Measurements from ENCODE around the gene SLC2A13. TPM values are rescaled to one million over a fixed set of nuclear protein-coding genes. Genes with fewer than 3 reads are reported as not detected.
A peak's percentile ranks its signal among the peaks of the same experiment; 100 is the strongest.

Gene SLC2A13
- total RNA-seq, 6 donors from 2014 or later, result 9.9 to 25.9 (median 16.0) TPM

DNA sequence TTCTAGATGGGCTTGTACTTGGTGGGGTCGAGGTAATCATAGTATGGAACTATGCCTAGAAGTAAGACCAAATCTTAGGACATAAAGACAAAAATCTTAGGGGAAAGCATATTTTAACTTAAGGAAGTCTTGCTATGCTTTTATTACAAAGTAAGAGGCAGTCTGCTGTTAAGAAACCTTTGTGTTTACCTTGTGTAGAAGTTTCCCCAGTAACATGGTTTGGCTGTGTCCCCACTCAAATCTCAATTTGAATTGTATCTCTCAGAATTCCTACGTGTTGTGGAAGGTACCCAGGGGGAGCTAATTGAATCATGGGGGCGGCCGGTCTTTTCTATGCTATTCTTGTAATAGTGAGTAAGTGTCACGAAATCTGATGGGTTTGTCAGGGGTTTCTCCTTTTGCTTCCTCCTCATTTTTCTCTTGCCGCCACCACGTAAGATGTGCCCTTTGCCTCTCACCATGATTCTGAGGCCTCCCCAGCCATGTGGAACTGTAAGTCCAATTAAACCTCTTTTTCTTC, 323.8 kb downstream of the SLC2A13 start:
- no peak overlapping the region for H3K4me3 ChIP-seq
- no peak for ATAC-seq (ENCODE audit: low FRiP score in 2 of 2)
- H3K36me3 ChIP-seq, result no peaks in the 10 kb centered on the region
- H3K4me1 ChIP-seq, result peaks cover 0 to 5% (median 0%) of the 10 kb centered on the region in 4 donors
- TF ChIP-seq, protein P1, sequence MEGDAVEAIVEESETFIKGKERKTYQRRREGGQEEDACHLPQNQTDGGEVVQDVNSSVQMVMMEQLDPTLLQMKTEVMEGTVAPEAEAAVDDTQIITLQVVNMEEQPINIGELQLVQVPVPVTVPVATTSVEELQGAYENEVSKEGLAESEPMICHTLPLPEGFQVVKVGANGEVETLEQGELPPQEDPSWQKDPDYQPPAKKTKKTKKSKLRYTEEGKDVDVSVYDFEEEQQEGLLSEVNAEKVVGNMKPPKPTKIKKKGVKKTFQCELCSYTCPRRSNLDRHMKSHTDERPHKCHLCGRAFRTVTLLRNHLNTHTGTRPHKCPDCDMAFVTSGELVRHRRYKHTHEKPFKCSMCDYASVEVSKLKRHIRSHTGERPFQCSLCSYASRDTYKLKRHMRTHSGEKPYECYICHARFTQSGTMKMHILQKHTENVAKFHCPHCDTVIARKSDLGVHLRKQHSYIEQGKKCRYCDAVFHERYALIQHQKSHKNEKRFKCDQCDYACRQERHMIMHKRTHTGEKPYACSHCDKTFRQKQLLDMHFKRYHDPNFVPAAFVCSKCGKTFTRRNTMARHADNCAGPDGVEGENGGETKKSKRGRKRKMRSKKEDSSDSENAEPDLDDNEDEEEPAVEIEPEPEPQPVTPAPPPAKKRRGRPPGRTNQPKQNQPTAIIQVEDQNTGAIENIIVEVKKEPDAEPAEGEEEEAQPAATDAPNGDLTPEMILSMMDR (IDR thresholded peaks at IDR 0.05), result no peak
- TF ChIP-seq POLR2AphosphoS5 (IDR thresholded peaks at IDR 0.05) (no peak), EP300 (IDR thresholded peaks at IDR 0.05) (no peak), POLR2A (IDR thresholded peaks at IDR 0.05) (no peak)
- peak overlapping the region in 1 of 4 donors; percentile 75 for H3K27ac ChIP-seq
- H3K9me3 ChIP-seq, result no peaks in the 10 kb centered on the region
- no peak for DNase-seq
- no peaks in the 10 kb centered on the region for H3K27me3 ChIP-seq
- WGBS, 2 donors, result 73% methylated on average over 7 of the region's 7 CpGs

GRCh38 chr12:39780913-39781446, 324.9 kb downstream of the SLC2A13 start:
- Histone ChIP-seq H3K27ac (peak overlapping the region in 2 of 4 donors; percentile 56 to 75), H3K9me3 (no peaks in the 10 kb centered on the region), H3K4me3 (peak overlapping the region in 1 of 4 donors; percentile 3), H3K4me1 (peaks cover 0 to 5% (median 0%) of the 10 kb centered on the region in 4 donors), H3K27me3 (no peaks in the 10 kb centered on the region), H3K36me3 (no peaks in the 10 kb centered on the region)
- ATAC-seq (ENCODE audit: low FRiP score in 2 of 2) (peak in 1 of 2 donors; percentile 45), DNase-seq (peak; percentile 5 to 22)
- no peak for TF ChIP-seq POLR2AphosphoS5 (IDR thresholded peaks at IDR 0.05)
- TF ChIP-seq, protein P1 (IDR thresholded peaks at IDR 0.05), result no peak
- TF ChIP-seq POLR2A (IDR thresholded peaks at IDR 0.05), result no peak
- TF ChIP-seq EP300 (IDR thresholded peaks at IDR 0.05), result no peak
- 49 to 62% methylated on average over 4 of the region's 4 CpGs for WGBS, 2 donors

- Histone ChIP-seq H3K27ac (peak overlapping the region in 2 of 4 donors; percentile 56 to 75), H3K4me1 (peaks cover 0 to 5% (median 0%) of the 10 kb centered on the region in 4 donors), H3K9me3 (no peaks in the 10 kb centered on the region), H3K36me3 (no peaks in the 10 kb centered on the region), H3K27me3 (no peaks in the 10 kb centered on the region), H3K4me3 (peak overlapping the region in 1 of 4 donors; percentile 3)
- 71 to 72% methylated on average over 2 of the region's 2 CpGs for WGBS, 2 donors
- no peak for DNase-seq
- ATAC-seq (ENCODE audit: low FRiP score in 2 of 2), result no peak
- TF ChIP-seq EP300 (IDR thresholded peaks at IDR 0.05), result no peak
- no peak for TF ChIP-seq POLR2A (IDR thresholded peaks at IDR 0.05)
- TF ChIP-seq POLR2AphosphoS5 (IDR thresholded peaks at IDR 0.05), result no peak
- TF ChIP-seq, protein P1 (IDR thresholded peaks at IDR 0.05), result no peak
Measured at GRCh38 chr12:39780411-39780912, 325.4 kb downstream of the SLC2A13 start.

GRCh38 chr12:39779768-39780340, 326.0 kb downstream of the SLC2A13 start:
- Histone ChIP-seq H3K27me3 (no peaks in the 10 kb centered on the region), H3K36me3 (no peaks in the 10 kb centered on the region), H3K4me1 (peaks cover 0 to 5% (median 0%) of the 10 kb centered on the region in 4 donors), H3K4me3 (no peak overlapping the region), H3K9me3 (no peaks in the 10 kb centered on the region), H3K27ac (no peak overlapping the region)
- TF ChIP-seq POLR2AphosphoS5 (IDR thresholded peaks at IDR 0.05) (no peak), EP300 (IDR thresholded peaks at IDR 0.05) (no peak), POLR2A (IDR thresholded peaks at IDR 0.05) (no peak)
- TF ChIP-seq, protein P1 (IDR thresholded peaks at IDR 0.05), result no peak
- DNase-seq (no peak), ATAC-seq (ENCODE audit: low FRiP score in 2 of 2) (no peak)
- WGBS, 2 donors, result 77 to 82% methylated on average over 5 of the region's 5 CpGs

Measured in upper lobe of left lung (tissue), 6 donors.